A549 (cell line): Measurements from ENCODE around the gene WDR49. TPM values are rescaled to one million over a fixed set of nuclear protein-coding genes. Genes with fewer than 3 reads are reported as not detected.

ENCODE experiments used
- ATAC-seq, 2 experiments: fragments of 200-7000 bp in 1 of 2; fragments of >200 bp in 1 of 2; cut with Nextera tagmentation in 1 of 2; cut with Tn5 transposase in 1 of 2; 3 replicates each; pipeline versions ENCODE4 v1.8.0 to v1.9.1; 2018 to 2020; ENCODE audit warnings: mild to moderate bottlenecking in 1 of 2, moderate library complexity in 1 of 2
- CTCF ChIA-PET: fragments of 300-600 bp; sonication (Branson Sonifier 250); formaldehyde crosslinking; extraction: SDS; loops from one replicate; lab custom pipeline; 2021; ENCODE audit warnings: antibody characterized with exemption, inconsistent platforms; lab: Yijun Ruan, JAX
- POLR2A ChIA-PET: fragments of 350-600 bp; formaldehyde crosslinking; extraction: SDS; loops from one replicate; lab custom pipeline; 2021; ENCODE audit warnings: antibody characterized with exemption, inconsistent platforms; lab: Yijun Ruan, JAX
- DNase-seq, 2 experiments: peaks; one replicate each; pipeline versions ENCODE4 v3.0.0 to v3.0.0-alpha.2; 2011 to 2016; ENCODE audit warnings: low read depth in 1 of 2, low spot score in 1 of 2
- FAIRE-seq: peaks from 2 replicates; lab custom pipeline; 2011; peaks lifted over from hg19 to GRCh38; lab: Jason Lieb, UNC
- H3K27ac ChIP-seq, 2 experiments: fragments of >200 bp; sonication (Bioruptor Twin); formaldehyde crosslinking; 3 replicates each; pipeline ENCODE4 v1.5.1; 2016 to 2017
- H3K4me1 ChIP-seq: fragments of >200 bp; sonication (Bioruptor Twin); formaldehyde crosslinking; 3 replicates; pipeline ENCODE4 v1.6.1; 2016
- H3K4me2 ChIP-seq: fragments of >200 bp; sonication (Bioruptor Twin); formaldehyde crosslinking; 3 replicates; pipeline ENCODE4 v1.6.1; 2016
- H3K4me3 ChIP-seq: fragments of >200 bp; sonication (Bioruptor Twin); formaldehyde crosslinking; 3 replicates; pipeline ENCODE4 v1.5.1; 2016
- H3K9me3 ChIP-seq: fragments of >200 bp; sonication (Bioruptor Twin); formaldehyde crosslinking; 3 replicates; pipeline ENCODE4 v1.6.1; 2016
- BHLHE40 ChIP-seq: IDR thresholded peaks from 2 replicates; pipeline ENCODE4 v1.6.1; 2012; ENCODE audit warnings: low read depth, low read length, inconsistent platforms
- CBX2 ChIP-seq: fragments of 200-600 bp; sonication (generic); IDR thresholded peaks from 2 replicates; pipeline ENCODE4 v1.6.1; 2016; ENCODE audit warnings: low read depth, mild to moderate bottlenecking, borderline replicate concordance
- CEBPB ChIP-seq, 2 experiments: fragments of >200 bp in 1 of 2; sonication (Bioruptor Twin) in 1 of 2; formaldehyde crosslinking in 1 of 2; IDR thresholded peaks; 2 replicates each; pipeline ENCODE4 v1.6.1; 2012 to 2016
- CTCF ChIP-seq: fragments of >200 bp; sonication (Bioruptor Twin); formaldehyde crosslinking; IDR thresholded peaks from 3 replicates; pipeline ENCODE4 v1.5.1; 2016
- ESRRA ChIP-seq: fragments of 150-350 bp; IDR thresholded peaks from 2 replicates; pipeline ENCODE4 v1.6.1; 2014; ENCODE audit warnings: mild to moderate bottlenecking, low read length, borderline replicate concordance
- FOSB ChIP-seq: fragments of 250-450 bp; sonication (Bioruptor Pico); IDR thresholded peaks from 2 replicates; pipeline ENCODE4 v1.5.0; 2020; ENCODE audit warnings: mild to moderate bottlenecking, moderate library complexity
- FOXS1 ChIP-seq: fragments of 250-450 bp; sonication (Bioruptor Pico); IDR thresholded peaks from 2 replicates; pipeline ENCODE4 v1.5.0; 2020; ENCODE audit warnings: mild to moderate bottlenecking, moderate library complexity
- HDAC2 ChIP-seq: fragments of 200-600 bp; sonication (generic); IDR thresholded peaks from 2 replicates; pipeline ENCODE4 v1.6.1; 2016
- HEYL ChIP-seq: fragments of 250-450 bp; sonication (Bioruptor Pico); IDR thresholded peaks from 2 replicates; pipeline ENCODE4 v1.8.0; 2021; ENCODE audit warnings: mild to moderate bottlenecking, moderate library complexity
- HOXB13 ChIP-seq: fragments of 250-450 bp; sonication (Bioruptor Pico); IDR thresholded peaks from 2 replicates; pipeline ENCODE4 v1.5.0; 2020; ENCODE audit warnings: low read depth, mild to moderate bottlenecking, moderate library complexity
- JUN ChIP-seq, 2 experiments: fragments of >200 bp; sonication (Bioruptor Twin); formaldehyde crosslinking; IDR thresholded peaks; 2 replicates in 1 of 2; 3 replicates in 1 of 2; pipeline ENCODE4 v1.6.1; 2016 to 2017
- JUNB ChIP-seq: fragments of >200 bp; sonication (Bioruptor Twin); formaldehyde crosslinking; IDR thresholded peaks from 2 replicates; pipeline ENCODE4 v1.6.1; 2016
- MYC ChIP-seq: IDR thresholded peaks from 2 replicates; pipeline ENCODE4 v1.6.1; 2012; ENCODE audit warnings: mild to moderate bottlenecking, inconsistent platforms, low read length, improper control_type of control experiment, borderline replicate concordance
- NPAS2 ChIP-seq: fragments of 250-450 bp; sonication (Bioruptor Pico); IDR thresholded peaks from 2 replicates; pipeline ENCODE4 v1.8.0; 2022; ENCODE audit warnings: mild to moderate bottlenecking, moderate library complexity, borderline replicate concordance
- PBX3 ChIP-seq: IDR thresholded peaks from 2 replicates; pipeline ENCODE4 v1.6.1; 2012
- POLR2AphosphoS2 ChIP-seq: conservative IDR thresholded peaks from 2 replicates; pipeline ENCODE4 v1.6.1; 2012; ENCODE audit warnings: low read length, improper control_type of control experiment, inconsistent platforms
- RFX5 ChIP-seq: fragments of 450-650 bp; IDR thresholded peaks from 2 replicates; pipeline ENCODE4 v1.7.1; 2014; ENCODE audit warnings: antibody characterized with exemption, mild to moderate bottlenecking, moderate library complexity
- SMC3 ChIP-seq: fragments of >200 bp; sonication (Bioruptor Twin); formaldehyde crosslinking; IDR thresholded peaks from 3 replicates; pipeline ENCODE4 v1.6.1; 2018; ENCODE audit warnings: inconsistent platforms
- TFCP2L1 ChIP-seq: fragments of 250-450 bp; sonication (Bioruptor Pico); IDR thresholded peaks from 2 replicates; pipeline ENCODE4 v1.5.0; 2021; ENCODE audit warnings: mild to moderate bottlenecking
- USF2 ChIP-seq: fragments of 450-650 bp; IDR thresholded peaks from 2 replicates; pipeline ENCODE4 v1.6.1; 2014; ENCODE audit warnings: antibody characterized with exemption
- ZSCAN20 ChIP-seq: fragments of 250-450 bp; sonication (Bioruptor Pico); IDR thresholded peaks from 2 replicates; pipeline ENCODE4 v1.8.0; 2022; ENCODE audit warnings: mild to moderate bottlenecking, moderate library complexity
- WGBS: methylation state at CpG from one replicate; pipeline ENCODE4 v1.1.6; 2017; ENCODE audit errors: missing lambda C conversion rate; 5-methylcytosine and 5-hydroxymethylcytosine counted together
- polyA plus RNA-seq, 4 experiments: library from polyadenylated mRNA; depleted of rRNA in 3 of 4; stranded (reverse); fragments of >200 nt; fragmentation: RNase III in 1 of 4; extraction: RNeasy Plus Mini Kit Qiagen cat#74134 plus additional on column Dnase treatment in 1 of 4; gene quantifications; 2 replicates in 3 of 4; 3 replicates in 1 of 4; pipeline ENCODE4 v1.2.3, GENCODE V29; 2011 to 2017

Gene WDR49
- polyA plus RNA-seq, 2 of the 4 experiments (the other 2 are of a cell fraction): not detected

- ATAC-seq: peak in 1 of 2 experiments; percentile 75; a peak in 4 of 6 replicates
Measured at GRCh38 chr3:167493244-167493643, 160.5 kb downstream of the WDR49 start.

GRCh38 chr3:167491621-167492020 is 162.1 kb downstream of the WDR49 start:
- CTCF ChIA-PET: no interaction called here
- no peak overlapping the region for H3K4me2 ChIP-seq
- DNase-seq: no peak
- H3K4me3 ChIP-seq: no peak overlapping the region
- FAIRE-seq: no peak
- H3K4me1 ChIP-seq: no peaks in the 10 kb centered on the region
- no peak for ATAC-seq
- H3K27ac ChIP-seq: no peak overlapping the region
- TF ChIP-seq TFCP2L1 (no peak), ZSCAN20 (CRISPR knock-in tag) (no peak), JUN (IDR thresholded peaks at IDR 0.05) (no peak), JUNB (no peak), RFX5 (no peak), NPAS2 (no peak), HOXB13 (no peak), CTCF (no peak), ESRRA (no peak), CEBPB (IDR thresholded peaks at IDR 0.05) (no peak)
- H3K9me3 ChIP-seq: no peaks in the 10 kb centered on the region
- POLR2A ChIA-PET: no interaction called here

More at GRCh38 chr3:167493244-167493643, 160.5 kb downstream of the WDR49 start:
- Histone ChIP-seq H3K9me3 (no peaks in the 10 kb centered on the region), H3K4me3 (no peak overlapping the region), H3K27ac (no peak overlapping the region), H3K4me2 (no peak overlapping the region)
- FAIRE-seq: no peak
- POLR2A ChIA-PET: no interaction called here
- peak; percentile 0 to 9 for DNase-seq
- CTCF ChIA-PET: no interaction called here
- WGBS: 5% methylated on average over 3 of the region's 3 CpGs
- TF ChIP-seq TFCP2L1 (no peak), BHLHE40 (no peak), USF2 (no peak), FOSB (CRISPR knock-in tag) (no peak), CBX2 (no peak), MYC (no peak), HDAC2 (no peak), SMC3 (no peak), FOXS1 (CRISPR knock-in tag) (no peak), POLR2AphosphoS2 (no peak)
- TF ChIP-seq, all 56 proteins: peak for 0
- no peaks in the 10 kb centered on the region for H3K4me1 ChIP-seq

GRCh38 chr3:167489571-167489970 is 164.2 kb downstream of the WDR49 start:
- TF ChIP-seq RFX5 (no peak), HEYL (no peak), PBX3 (no peak), JUNB (no peak)
- ChIA-PET CTCF (no interaction called here), POLR2A (no interaction called here)
- no peak overlapping the region for H3K4me3 ChIP-seq
- H3K27ac ChIP-seq: no peak overlapping the region
- H3K4me1 ChIP-seq: no peaks in the 10 kb centered on the region
- no peak overlapping the region for H3K4me2 ChIP-seq
- H3K9me3 ChIP-seq: no peaks in the 10 kb centered on the region
- DNase-seq: no peak
- no peak for FAIRE-seq
- no peak for ATAC-seq
- WGBS: 10% methylated on average over 1 of the region's 1 CpG
